Activated CD4-positive, alpha-beta T cell treated with anti-CD3 and anti-CD28 coated beads, Interleukin-2, amount 50 U/mL, for 1 hour (primary cell): Measurements from ENCODE around the gene SPEF1.
"Not testable (repeated sequence)": the region's sequence is repeated elsewhere in the genome, so short reads cannot be mapped to it uniquely, and the experiment has no call there.

Experiments used
- DNase-seq: peaks from one replicate; pipeline ENCODE4 v3.0.0-alpha.2; 2020

Gene SPEF1

DNA sequence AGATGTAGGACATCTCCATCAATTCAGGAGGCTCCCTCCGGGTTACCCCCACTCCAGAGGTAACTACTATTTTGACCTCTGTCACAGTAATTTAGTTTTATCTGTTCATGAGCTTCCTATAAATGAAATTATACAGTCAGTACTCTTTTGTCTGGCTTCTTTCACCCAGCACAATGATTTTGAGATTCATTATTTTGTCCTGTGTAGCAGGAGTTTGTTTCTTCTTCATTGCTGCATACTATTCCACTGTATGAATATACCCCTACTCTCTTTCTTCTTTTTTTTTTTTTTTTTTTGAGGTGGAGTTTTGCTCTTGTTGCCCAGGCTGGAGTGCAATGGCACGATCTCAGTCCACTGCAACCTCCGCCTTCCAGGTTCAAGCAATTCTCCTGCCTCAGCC lies 27.3 kb upstream of the SPEF1 start:
- DNase-seq, result no peak

- DNase-seq, result no peak
These were observed 23.5 kb upstream of the SPEF1 start for GRCh38 chr20:3804781-3805180.

GRCh38 chr20:3804254-3804751 lies 23.1 kb upstream of the SPEF1 start:
- DNase-seq, result no peak

GRCh38 chr20:3803854-3804253 lies 22.6 kb upstream of the SPEF1 start:
- DNase-seq, result no peak

DNA sequence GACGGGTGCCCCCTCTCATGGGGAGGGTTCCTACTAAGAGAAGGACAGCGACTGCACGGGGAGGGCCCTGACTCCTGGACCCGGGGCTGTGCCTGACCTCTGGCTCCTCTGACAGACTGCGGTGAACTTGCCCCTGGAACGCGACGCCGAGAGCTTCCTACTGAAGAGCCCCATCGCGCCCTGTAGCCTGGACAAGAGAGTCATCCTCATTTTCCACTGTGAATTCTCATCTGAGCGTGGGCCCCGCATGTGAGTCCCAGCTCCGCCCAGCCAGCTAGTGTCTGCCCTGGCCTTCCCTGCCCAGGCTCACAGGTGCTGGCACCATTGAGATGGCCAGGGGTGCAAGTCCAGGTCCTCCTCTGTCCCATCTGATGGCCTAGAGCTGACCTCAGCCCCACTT lies 22.0 kb upstream of the SPEF1 start:
- DNase-seq, result no peak

- no peak for DNase-seq
These were observed 21.4 kb upstream of the SPEF1 start for GRCh38 chr20:3802524-3803239.

DNA sequence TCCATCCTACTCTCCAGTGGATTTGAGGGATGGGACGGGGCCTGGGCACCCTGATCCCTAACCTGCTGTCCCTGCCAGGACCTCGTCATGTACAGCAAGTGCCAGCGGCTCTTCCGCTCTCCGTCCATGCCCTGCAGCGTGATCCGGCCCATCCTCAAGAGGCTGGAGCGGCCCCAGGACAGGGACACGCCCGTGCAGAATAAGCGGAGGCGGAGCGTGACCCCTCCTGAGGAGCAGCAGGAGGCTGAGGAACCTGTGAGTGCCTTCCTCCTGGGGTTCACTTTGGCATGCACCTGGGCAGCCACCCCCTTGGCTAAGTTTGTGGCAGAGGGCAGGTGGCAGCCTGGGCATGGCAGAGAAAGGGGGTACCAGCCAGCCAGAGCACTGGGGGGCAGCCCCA lies 20.6 kb upstream of the SPEF1 start:
- no peak for DNase-seq

GRCh38 chr20:3801299-3801698 lies 20.1 kb upstream of the SPEF1 start:
- DNase-seq, result no peak

- DNase-seq, result no peak
These were observed 19.6 kb upstream of the SPEF1 start for GRCh38 chr20:3800878-3801260.

GRCh38 chr20:3800256-3800877 lies 19.1 kb upstream of the SPEF1 start:
- no peak for DNase-seq

GRCh38 chr20:3798908-3799248 lies 17.6 kb upstream of the SPEF1 start:
- DNase-seq, result no peak

- DNase-seq, result no peak
These were observed 17.1 kb upstream of the SPEF1 start for GRCh38 chr20:3798373-3798768.

DNA sequence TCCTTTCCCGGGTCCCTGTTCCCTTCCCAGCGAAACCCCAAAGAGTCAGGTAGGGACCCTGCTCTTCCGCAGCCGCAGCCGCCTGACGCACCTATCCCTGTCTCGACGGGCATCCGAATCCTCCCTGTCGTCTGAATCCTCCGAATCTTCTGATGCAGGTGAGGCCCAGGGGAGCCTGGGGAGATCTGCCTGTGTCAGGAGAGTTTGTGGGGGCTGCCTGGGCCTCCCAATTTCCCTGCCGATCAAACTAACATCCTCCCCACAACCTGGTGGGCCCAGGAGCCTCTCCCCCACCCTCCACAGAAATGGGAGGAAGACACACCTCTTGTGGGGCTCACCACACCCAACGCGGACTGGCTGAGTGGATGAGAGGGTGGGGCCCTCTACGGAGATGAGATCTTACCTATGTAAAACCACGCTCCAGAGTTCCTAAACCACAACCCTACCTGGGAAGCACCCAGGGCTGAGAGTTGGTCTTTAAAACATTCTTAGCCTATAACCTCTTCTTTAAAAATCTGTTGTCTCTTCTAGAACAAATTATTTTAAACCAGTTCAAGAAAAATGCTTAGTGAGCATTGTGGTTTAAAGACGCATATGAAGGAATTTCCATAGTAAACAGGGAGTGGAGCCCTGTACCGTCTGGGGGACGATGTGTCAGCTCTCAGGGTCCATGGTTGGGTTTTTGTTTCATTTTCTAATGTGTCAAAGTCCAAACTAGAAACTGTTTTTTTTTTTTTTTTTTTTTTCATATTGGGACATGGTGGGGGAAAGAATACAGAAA lies 16.5 kb upstream of the SPEF1 start:
- DNase-seq, result peak; percentile 43

- no peak for DNase-seq
These were observed 15.9 kb upstream of the SPEF1 start for GRCh38 chr20:3797226-3797545.

- DNase-seq, result no peak
These were observed 15.4 kb upstream of the SPEF1 start for GRCh38 chr20:3796477-3797225.

DNA sequence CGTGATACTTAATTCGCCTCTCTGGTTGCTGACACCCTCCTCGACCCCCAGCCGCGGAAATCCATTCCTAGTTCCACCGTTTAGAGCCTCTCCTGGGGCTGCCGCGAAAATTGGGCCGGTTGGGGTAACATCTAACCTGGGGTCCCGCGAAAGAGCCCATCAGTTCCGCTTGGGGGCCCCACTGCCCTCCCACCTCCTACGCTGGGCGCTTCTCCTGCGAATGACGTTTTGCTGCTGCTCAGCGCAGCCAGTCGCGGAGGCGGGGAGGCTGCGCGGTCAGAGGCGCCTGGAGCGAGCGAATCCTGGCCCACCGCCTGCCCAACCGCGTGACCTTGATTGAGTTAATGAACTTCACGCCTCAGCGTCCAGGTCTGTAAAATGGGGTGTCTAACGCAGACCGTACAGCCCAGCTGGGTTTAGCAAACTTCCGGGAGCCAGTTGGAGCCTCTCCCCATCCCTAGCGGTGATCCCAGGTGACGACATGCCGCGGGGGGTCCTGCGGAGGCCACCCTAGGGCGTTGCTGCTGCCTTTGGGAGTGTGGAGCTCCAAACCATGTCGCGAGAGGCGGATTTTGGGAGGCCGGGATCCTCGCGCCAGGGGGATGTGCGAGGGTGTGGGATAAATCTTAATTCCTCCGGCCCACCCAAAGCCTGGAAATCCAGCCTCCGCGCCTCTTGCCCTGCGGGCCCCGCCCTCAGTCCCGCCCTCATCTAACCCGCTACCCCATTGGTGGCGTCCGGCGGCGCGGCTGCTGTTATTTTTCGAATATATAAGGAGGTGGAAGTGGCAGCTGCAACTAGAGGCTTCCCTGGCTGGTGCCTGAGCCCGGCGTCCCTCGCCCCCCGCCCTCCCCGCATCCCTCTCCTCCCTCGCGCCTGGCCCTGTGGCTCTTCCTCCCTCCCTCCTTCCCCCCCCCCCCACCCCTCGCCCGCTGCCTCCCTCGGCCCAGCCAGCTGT lies 14.5 kb upstream of the SPEF1 start, which contains the start of gene CDC25B:
Gene CDC25B, plus strand, starts transcription at position 800 of the 958 bp plus-strand sequence. CDS start 222 bp downstream, outside the sequence.
- DNase-seq, result peak; percentile 89

GRCh38 chr20:3794701-3795420 lies 13.6 kb upstream of the SPEF1 start:
- no peak for DNase-seq

GRCh38 chr20:3794168-3794567 lies 12.9 kb upstream of the SPEF1 start:
- DNase-seq, result not testable (repeated sequence)

DNA sequence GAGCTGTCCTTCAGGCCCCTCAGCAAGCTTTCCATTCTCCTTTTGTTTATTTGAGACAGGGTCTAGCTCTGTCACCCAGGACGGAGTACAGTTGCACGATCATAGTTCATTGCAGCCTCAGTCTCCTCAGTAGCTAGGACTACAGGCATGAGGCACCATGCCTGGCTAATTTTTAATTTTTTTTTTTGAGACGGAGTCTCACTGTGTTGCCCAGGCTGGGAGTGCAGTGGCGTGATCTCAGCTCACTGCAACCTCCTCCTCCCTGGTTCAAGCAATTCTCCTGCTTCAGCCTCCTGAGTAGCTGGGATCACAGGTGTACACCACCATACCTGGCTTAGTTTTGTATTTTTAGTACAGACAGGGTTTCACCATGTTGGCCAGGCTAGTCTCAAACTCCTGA lies 8.0 kb upstream of the SPEF1 start:
- not testable (repeated sequence) for DNase-seq

- no peak for DNase-seq
These were observed 7.5 kb upstream of the SPEF1 start for GRCh38 chr20:3788685-3789155.

DNA sequence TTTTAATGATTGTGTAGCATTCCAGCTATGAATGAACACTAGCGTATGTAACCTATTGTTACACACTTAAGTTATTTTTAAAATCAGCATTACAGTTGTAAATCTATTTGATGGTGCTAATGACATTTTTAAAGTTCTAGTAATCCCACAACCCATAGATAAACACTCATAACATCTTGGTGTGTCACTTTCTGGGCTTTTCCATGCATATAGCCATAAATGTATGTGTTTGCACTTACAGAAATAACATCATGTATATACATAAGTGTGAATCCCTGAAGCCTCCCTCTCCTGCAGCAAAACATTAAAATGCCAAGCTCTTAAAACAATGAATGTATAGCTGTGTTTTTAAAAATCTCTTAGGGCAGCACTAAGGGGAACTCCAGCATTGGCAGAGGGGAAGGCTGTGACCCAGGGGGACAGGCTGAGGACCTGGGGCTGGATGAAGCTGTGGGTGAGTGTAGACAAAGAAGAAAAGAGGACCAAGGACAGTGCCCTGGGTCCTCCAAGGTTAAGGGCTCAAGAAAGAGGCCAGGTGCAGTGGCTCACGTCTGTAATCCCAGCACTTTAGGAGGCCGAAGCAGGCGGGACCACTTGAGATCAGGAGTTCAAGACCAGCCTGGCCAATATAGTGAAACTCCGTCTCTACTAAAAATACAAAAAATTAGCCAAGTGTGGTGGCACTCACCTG lies 6.2 kb upstream of the SPEF1 start:
- no peak for DNase-seq
